SK-N-SH treated with all-trans-retinoic acid at 6 μM for 48 hours (cell line): ENCODE data around the gene XKR3.

Experiments
- GLIS3 ChIP-seq: fragments of 250-450 bp; sonication (Bioruptor Pico); IDR thresholded peaks from 2 replicates; pipeline ENCODE4 v1.5.0; 2020; ENCODE audit warnings: mild to moderate bottlenecking, moderate library complexity
- ZFP3 ChIP-seq: fragments of 250-450 bp; sonication (Bioruptor Pico); IDR thresholded peaks from 2 replicates; pipeline ENCODE4 v1.5.0; 2020; ENCODE audit warnings: mild to moderate bottlenecking, moderate library complexity
- ZFP30 ChIP-seq: fragments of 450-650 bp; formaldehyde crosslinking; IDR thresholded peaks from 2 replicates; pipeline ENCODE4 v1.5.0; 2022; ENCODE audit warnings: mild to moderate bottlenecking, moderate library complexity
- TF ChIP-seq, protein P1 (sequence below): fragments of 250-450 bp; sonication (Bioruptor Pico); IDR thresholded peaks from 2 replicates; pipeline ENCODE4 v1.5.1; 2021; ENCODE audit warnings: mild to moderate bottlenecking, moderate library complexity

DNA sequence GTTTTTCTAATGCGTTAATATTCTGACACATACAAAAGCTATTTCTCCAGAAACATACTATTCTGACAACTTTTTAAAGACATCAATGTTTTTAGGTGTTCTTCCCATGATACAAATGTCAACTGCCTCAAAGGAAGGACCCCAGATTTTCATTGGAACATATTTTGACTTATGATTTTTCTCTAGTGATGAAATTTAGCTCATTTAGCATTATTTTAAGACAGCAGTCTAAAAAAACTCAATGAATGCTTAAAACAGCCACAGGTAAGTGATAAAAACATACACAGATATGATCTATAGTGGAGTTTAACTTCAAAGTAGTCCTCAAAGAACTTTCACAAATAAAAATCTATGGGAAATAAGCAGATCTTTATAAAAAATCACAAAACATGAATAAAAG is 24.9 kb downstream of the XKR3 start:
- TF ChIP-seq ZFP3 (CRISPR knock-in tag): no peak
- TF ChIP-seq ZFP30 (CRISPR knock-in tag): no peak
- TF ChIP-seq, protein P1, sequence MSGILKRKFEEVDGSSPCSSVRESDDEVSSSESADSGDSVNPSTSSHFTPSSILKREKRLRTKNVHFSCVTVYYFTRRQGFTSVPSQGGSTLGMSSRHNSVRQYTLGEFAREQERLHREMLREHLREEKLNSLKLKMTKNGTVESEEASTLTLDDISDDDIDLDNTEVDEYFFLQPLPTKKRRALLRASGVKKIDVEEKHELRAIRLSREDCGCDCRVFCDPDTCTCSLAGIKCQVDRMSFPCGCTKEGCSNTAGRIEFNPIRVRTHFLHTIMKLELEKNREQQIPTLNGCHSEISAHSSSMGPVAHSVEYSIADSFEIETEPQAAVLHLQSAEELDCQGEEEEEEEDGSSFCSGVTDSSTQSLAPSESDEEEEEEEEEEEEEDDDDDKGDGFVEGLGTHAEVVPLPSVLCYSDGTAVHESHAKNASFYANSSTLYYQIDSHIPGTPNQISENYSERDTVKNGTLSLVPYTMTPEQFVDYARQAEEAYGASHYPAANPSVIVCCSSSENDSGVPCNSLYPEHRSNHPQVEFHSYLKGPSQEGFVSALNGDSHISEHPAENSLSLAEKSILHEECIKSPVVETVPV (CRISPR knock-in tag): no peak
- no peak for TF ChIP-seq GLIS3 (CRISPR knock-in tag)
